GM21737 (cell line): ENCODE data around the gene IFT122.
"Not testable (repeated sequence)": the region's sequence is repeated elsewhere in the genome, so short reads cannot be mapped to it uniquely, and the experiment has no call there.

Experiments used
- ATAC-seq: cut with Tn5 transposase; IDR thresholded peaks from one replicate; pipeline ENCODE4 v1.9.1; 2021; ENCODE audit warnings: mild to moderate bottlenecking, moderate library complexity; ENCODE audit not compliant: unreplicated experiment

The IFT122 gene, protein sequence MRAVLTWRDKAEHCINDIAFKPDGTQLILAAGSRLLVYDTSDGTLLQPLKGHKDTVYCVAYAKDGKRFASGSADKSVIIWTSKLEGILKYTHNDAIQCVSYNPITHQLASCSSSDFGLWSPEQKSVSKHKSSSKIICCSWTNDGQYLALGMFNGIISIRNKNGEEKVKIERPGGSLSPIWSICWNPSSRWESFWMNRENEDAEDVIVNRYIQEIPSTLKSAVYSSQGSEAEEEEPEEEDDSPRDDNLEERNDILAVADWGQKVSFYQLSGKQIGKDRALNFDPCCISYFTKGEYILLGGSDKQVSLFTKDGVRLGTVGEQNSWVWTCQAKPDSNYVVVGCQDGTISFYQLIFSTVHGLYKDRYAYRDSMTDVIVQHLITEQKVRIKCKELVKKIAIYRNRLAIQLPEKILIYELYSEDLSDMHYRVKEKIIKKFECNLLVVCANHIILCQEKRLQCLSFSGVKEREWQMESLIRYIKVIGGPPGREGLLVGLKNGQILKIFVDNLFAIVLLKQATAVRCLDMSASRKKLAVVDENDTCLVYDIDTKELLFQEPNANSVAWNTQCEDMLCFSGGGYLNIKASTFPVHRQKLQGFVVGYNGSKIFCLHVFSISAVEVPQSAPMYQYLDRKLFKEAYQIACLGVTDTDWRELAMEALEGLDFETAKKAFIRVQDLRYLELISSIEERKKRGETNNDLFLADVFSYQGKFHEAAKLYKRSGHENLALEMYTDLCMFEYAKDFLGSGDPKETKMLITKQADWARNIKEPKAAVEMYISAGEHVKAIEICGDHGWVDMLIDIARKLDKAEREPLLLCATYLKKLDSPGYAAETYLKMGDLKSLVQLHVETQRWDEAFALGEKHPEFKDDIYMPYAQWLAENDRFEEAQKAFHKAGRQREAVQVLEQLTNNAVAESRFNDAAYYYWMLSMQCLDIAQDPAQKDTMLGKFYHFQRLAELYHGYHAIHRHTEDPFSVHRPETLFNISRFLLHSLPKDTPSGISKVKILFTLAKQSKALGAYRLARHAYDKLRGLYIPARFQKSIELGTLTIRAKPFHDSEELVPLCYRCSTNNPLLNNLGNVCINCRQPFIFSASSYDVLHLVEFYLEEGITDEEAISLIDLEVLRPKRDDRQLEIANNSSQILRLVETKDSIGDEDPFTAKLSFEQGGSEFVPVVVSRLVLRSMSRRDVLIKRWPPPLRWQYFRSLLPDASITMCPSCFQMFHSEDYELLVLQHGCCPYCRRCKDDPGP

DNA sequence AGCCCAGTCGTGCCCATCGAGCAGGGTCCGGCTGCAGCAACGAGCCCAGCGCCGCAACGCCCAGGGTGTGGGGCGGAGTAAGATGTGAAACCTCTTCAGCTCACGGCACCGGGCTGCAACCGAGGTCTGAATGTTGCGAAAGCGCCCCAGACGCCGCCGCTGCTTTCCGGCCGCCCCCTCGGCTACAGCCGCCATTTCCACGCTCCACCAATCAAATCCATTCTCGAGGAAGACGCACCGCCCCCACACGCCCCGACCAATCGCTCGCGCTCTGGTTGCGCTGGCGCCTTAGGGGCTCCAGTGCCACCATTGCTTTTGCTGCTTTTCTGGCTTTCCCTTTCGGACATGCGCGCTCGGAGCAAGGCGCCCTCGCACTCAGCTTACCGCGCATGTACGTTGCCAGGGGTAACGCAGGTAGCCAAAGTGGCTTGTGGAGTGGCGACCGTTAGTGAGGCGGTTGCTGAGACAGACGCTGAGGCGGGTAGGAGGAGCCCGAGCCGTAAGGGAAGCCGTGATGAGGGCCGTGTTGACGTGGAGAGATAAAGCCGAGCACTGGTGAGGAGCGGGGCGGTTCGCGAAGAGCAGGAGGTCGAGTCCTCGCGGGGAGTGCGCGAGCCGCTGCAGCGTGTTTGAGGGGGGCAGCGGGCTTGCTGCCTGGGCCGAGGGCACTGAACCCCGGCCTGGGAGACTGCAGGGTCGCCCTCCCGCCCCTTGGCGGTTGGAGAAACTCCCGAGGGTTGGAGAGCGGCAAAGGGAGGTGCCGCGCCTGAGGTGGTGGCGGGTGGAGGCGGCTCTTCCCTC is at the start of gene IFT122, which contains the start of gene MBD4:
Gene IFT122, plus strand, starts transcription at position 408 of the 801 bp plus-strand sequence. Its CDS starts 107 bp downstream, at position 515.
Gene MBD4, minus strand, starts transcription at position 132 of the 801 bp plus-strand sequence. Its CDS starts 115 bp downstream, at position 17.
- ATAC-seq = peak; percentile 79

DNA sequence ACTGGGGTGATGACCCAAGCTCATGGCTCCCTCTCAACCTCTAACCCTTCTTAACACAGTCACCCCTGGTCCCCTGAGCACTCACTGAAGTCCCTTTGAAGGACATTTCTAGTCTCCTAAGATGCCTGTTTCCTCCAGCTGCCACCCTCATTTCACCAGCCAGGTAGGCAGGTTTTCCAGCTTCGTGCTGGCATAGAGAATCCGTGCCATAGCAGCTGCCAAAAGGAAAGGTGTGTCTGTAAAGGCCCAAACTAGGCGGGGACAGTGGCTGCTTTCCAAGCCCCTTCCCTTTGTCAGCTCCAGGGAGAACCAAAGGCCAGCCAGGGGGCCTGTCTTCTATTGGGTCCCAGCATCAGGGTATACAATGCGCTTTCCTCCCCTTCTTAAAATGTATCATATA is 48.4 kb upstream of the IFT122 start:
- ATAC-seq = not testable (repeated sequence)

DNA sequence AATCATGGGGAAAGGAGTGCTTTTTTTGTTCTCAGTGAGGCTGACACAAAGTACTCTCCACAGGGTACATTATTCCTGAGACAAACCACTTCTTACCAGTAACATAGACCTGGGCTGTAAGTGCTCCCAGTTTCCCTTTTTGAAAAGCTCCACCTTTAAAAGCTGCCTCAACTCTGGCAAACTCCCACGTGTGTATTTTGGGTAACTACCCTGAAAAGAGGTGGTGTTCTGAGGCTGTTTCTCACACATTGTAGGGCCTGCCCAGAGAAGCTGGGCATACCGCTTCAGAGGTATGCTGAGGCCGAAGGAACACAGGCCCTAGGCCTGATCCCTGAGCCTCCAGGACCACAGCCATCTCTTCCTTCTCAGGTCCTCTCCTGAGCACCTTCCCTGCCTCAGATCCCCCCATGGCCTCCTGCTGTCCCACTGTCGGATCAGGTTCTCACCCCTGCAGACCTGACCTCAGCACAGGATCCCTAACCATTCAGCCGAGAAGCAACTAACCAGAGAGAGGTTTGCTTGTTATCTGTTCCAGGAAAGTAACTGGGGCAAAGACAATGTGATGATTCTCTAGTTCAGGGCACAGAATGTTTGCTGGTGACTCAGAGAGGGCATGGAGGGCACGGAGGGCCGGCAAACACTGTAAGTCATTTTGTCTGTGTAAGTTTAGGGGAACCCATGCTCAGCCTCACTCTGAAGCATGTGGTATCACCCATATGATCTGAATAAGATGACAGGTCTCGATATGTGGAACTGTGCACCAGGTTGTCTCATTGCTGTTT is 47.7 kb upstream of the IFT122 start:
- not testable (repeated sequence) for ATAC-seq

DNA sequence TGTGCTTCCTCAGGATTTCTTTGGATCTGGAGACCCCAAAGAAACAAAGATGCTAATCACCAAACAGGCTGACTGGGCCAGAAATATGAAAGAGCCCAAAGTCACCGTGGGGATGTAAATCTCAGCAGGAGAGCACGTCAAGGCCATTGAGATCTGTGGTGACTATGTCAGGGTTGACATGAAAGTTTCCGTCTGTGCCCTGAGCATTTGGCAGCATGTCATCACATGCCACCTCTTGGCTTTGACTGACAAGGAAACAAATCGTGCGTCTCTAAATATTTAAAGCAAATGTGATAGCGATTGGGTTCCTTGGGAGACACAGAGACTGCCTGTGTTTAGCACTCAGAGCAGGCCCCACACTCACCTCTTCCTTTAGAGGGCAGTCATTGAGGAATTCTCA is 46.8 kb upstream of the IFT122 start:
- no peak for ATAC-seq

DNA sequence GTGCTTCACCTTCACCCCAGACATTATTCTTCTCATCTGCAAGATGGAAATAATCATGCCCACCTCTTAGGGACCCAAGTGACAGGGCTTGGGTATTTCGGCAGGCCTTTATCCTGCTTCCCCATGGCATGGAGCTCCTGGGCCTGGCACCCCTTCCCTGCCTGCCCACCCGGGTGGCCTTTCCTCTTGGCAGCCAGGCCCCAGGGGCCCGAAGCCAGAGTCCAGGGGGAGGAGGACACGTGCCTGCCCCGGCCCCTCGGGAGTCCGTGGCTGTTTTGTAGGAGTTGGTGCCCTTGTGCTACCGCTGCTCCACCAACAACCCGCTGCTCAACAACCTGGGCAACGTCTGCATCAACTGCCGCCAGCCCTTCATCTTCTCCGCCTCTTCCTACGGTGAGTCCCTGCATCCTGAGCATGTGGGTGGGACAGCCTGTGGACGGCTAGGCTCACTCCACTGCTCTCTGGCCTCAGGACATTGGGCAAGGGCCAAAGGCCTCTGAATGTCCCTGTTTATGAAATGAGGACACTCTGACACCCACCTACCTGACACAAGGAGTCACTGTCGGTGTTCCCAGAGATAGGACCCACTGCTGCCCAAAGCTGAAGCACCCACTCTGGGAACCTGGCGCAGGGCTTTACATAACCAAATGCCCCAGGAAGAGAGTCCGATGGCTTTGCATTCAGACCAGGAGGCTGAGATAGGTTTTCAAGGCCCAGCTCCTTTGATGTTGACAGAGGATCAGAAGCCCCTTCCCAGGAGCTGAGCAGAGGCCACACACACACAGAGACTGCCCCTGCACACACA is 46.1 kb upstream of the IFT122 start:
- not testable (repeated sequence) for ATAC-seq

DNA sequence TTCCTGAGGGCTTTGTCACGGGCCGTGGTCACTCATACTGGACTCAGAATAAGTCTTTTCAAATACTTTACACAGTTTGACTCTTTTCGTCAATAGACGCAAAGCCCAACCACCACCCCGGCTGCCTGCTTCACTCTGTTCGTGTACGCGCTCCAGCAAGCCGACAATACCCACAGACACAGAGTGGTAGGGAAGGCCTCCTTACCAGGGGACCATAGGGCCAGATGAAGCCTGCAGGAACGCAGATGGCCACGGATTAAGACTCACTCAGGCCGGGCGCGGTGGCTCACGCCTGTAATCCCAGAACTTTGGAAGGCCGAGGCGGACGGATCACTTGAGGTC is 41.2 kb upstream of the IFT122 start:
- no peak for ATAC-seq

DNA sequence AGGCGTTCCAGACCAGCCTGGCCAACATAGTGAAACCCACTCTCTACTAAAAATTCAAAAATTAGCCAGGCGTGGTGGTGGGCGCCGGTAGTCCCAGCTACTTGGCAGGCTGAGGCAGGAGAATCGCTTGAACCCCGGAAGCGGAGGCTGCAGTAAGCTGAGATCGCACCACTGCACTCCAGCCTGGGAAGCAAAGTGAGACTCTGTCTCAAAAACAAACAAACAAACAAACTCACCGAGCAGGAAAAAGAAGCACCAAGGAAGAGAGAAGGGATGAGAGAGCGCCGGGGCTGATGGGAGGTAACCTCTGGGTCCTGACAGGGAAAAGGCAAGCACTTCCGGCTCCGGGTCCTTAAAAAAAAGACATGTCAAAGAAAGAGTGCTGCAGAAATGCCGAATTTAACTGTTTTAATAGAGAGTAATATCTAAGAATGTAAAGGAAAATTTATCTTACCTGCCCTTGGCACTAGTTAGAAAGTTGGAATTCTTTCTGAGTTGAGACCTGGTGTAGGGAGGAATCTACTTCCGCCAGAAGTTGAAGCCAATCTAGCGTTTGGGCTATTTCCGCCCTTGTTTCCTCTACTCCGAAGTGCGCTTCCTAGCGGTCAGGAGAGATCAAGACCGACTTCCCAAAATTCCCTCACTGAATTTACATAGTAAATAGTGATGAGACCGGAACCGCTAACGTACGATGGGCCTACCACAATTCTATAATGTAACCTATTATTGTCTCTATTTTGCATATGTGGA is 40.7 kb upstream of the IFT122 start:
- peak; percentile 74 for ATAC-seq

DNA sequence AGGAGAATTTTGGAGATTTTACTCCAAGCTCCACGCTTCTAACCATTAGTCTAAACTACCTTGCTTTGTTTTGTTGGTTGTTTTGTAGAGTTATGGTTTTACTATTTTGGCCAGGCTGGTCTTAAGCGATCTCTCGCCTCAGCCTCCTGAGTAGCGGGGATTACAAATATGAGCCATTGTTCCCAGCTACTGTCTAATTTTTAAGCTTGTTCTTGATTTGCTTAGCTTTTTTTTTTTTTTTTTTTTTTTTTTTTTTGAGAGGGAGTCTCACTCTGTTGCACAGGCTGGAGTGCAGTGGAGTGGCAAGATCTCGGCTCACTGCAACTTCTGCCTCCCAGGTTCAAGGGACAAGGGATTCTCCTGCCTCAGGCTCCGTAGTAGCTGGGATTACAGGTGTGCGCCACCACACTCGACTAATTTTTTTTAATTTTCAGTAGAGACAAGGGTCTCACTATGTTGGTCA is 40.1 kb upstream of the IFT122 start:
- ATAC-seq = no peak

DNA sequence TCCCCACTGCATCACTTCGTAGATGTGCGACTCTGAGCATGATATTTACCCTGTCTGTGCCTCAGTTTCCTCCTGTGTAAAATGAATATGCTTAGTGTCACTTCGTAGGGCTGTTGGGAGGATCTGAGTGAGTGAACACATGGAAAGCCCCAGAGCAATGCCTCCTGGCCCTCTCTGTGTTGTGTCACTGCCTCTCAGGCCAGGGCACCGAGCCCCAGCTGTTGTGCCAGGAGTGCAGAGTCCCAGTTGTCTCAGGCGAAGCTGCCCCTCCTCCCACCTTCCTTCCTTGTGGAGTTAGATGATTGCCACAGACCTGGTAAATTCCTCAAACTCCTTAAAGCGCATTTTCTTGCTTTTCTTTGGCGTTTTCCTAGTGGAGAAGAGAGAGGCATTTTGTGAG is 37.8 kb upstream of the IFT122 start:
- ATAC-seq = no peak

DNA sequence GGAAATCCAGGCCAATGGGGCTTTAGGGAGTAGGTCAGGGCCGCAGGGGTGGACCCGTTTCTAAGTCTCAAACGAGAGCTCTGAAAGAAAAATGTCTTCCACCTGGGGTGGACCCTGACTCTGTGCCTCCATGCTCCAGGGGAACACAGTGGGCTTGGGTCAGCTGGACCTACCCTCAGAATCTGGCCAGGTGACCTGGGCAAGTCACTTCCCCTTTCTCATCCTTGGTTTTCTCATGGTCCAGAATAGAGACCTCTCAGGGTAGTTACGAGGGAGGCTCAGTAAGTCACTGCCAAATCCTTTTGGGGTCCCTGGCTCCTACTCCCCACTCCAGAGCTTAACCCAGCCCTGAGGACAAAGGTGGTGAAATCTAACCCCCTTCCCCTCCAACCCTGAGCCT is 37.4 kb upstream of the IFT122 start:
- ATAC-seq = no peak

DNA sequence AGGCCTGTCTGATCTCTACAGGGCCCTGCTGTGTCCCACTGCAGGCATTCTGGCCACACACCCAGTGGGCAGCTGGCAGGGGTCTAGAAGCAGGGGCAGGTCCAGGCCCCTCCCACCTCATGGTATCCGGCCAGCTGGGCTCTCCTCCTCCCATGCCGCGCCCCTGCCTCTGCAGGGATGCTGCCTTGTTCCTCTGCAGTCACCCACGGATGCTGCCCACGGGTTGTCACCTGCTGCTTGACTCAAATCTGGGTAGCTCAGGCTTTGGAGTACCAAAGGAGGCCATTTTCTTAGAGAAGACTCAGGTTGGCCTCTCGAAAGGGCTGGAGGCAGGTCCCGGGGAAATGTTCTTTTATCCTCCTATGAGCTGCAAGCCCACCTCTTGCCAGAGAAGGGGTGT is 36.6 kb upstream of the IFT122 start:
- no peak for ATAC-seq

DNA sequence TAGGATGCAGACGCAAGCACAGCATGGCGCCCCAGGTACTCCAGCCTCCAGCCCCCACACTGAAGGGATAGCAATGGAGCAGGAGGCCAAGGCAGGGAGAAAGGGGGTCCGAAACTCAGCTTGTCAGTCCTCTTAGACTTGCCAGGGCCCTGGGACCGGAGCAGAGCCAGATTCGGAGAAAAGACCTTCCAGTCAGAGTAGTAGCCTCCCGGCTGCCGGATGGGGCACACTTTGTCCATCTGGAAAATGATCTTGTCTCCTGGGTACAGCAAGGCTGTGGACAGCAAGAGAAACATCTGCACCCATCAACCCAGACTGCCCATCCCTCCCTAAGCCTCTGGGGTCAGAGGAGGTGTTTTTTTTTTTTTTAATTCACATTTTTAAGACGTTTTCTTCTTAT is 35.9 kb upstream of the IFT122 start:
- no peak for ATAC-seq

DNA sequence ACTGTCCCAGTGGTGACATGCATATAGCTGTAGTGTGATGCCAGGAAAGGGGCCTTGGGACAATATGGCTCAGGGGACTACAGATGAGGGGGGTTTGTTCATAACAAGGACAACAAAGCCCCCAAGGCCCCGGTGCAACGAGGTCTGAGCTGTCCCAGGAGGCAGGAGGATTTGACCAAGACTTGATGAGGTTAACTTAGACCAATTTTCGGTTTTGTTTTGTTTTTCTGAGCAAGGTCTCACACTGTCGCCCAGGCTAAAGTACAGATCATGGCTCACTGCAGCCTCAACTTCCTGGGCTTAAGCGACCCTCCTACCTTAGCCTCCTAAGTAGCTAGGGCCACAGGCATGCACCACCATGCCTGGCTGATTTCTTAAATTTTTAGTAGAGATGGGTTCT is 35.4 kb upstream of the IFT122 start:
- ATAC-seq = no peak

DNA sequence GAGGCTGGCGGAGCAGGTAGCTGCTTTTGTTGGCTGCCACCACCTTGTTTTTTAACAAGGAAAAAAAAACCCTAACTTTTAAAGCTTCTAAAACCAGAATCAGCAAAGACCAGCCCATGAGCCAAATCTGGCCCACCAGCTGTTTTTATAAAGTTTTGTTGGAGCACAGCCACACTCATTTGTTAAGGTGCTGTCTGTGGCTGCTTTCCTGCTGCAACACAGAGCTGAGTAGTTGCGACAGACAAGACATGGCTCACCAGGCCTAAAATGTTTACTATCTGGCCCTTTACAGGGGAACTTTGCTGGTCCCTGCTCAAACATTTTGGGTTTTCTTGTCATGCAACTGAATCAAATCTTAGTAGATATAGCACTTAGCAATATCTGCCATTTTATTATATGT is 30.5 kb upstream of the IFT122 start:
- no peak for ATAC-seq

DNA sequence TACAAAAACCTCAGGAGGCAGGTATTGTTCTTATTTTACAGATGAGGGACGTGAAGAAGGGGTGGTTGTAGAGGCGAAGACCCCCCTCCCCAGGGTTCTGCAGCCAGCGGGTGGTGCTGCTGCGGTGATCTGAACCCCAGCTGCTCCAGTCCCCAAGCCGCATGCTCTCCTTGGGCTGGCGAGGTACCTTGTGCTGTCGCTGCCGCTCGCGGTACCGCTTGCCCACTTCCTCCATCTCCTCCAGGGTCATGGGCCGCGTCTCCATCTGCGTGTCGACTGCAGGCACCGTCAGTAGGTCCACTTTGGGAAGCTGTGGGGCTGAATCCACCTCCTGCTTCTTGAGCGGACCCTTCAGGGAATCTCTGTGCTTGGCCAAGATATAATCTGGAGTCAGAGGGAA is 29.1 kb upstream of the IFT122 start:
- no peak for ATAC-seq

DNA sequence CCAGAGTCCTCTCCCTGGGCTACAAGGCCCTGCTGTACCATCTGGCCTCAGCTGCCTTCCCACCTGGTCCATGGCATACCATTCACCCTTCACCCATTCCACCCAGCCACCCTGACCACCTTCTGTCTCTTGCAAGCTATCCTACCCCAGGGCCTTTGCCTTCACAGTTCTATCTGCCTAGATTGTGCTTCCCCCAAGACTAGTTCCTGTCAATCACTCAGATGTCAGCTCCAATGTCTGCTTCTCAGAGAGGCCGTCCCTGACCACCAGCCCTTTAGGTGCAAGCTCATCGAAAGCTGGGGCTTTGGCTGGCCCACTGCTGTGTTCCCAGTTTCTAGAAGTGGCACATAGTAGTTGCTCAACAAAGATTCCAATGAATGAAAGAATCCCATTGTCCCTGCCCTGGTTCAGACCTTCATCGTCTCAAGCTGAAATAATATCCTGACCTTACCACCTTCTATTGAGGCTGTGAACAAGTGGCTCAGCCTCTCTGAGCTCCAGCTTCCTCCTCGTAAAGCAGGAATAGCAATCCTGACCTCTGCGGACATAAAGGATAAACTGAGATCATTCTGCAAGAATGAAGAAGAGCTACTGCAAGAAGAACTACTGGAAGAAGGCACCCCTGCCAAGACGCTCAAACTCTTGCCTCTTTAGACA is 27.4 kb upstream of the IFT122 start:
- no peak for ATAC-seq

DNA sequence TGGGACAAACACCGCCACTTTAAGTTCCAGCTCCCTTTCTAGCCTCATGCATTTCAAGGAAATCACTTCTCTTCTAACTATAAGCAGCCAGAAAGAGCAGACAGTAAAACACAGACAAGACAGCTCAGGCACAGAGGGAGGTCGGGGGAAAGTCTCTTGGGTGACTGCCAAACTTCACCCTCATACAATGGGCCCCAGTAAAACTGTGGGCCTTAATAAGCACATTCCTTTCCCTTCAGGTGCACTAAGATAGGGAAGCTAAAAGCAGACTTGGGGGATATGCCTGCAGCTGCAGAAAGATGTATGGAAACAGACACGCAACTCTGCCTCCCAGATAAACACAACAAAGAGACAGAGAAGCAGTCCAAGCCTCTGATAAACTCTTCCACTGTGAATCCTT is 26.8 kb upstream of the IFT122 start:
- ATAC-seq = not testable (repeated sequence)
